GM12874 (cell line): ENCODE results near the gene PRPF38B.

Experiments used
- CTCF ChIP-seq: IDR thresholded peaks from 2 replicates; pipeline ENCODE4 v1.5.1; 2011; ENCODE audit warnings: low read depth, mild to moderate bottlenecking, control low read depth, low read length, moderate library complexity; ENCODE audit not compliant: insufficient read depth

Gene PRPF38B

GRCh38 chr1:108749081-108749480, 57.0 kb downstream of the PRPF38B start:
- no peak for TF ChIP-seq CTCF

- no peak for TF ChIP-seq CTCF
Observed at GRCh38 chr1:108750476-108751181, 58.5 kb downstream of the PRPF38B start.
